ENCODE results near the gene SLC9C1.

Gene SLC9C1

DNA sequence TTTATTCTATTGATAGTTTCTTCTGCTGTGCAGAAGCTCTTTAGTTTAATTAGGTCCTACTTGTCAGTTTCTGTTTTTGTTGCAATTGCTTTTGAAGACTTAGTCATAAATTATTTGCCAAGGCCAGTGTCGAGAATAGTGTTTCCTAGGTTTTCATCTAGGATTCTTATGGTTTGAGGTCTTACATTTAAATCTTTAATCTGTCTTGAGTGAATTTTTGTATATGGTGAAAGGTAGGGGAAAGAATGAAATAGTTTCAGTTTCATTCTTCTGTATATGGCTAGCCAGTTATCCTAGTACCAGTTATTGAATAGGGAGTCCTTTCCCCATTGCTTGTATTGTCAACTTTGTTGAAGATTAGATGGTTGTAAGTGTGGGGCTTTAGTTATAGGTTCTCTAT lies 150.3 kb downstream of the SLC9C1 start:
- H3K27me3 ChIP-seq (ENCODE audit: control insufficient read depth, insufficient read depth, low read length, poor library complexity, severe bottlenecking) = no peaks in the 10 kb centered on the region
- H3K27ac ChIP-seq (ENCODE audit: insufficient read depth, low read depth, low read length, poor library complexity, severe bottlenecking) = no peak overlapping the region
- H3K36me3 ChIP-seq (ENCODE audit: control insufficient read depth, insufficient read depth, low read length) = no peaks in the 10 kb centered on the region
- 93 to 100% methylated on average over 1 of the region's 1 CpG for WGBS, 2 experiments
- peaks cover 4% of the 10 kb centered on the region for H3K4me1 ChIP-seq (ENCODE audit: control insufficient read depth, insufficient read depth, low read length)
- no peaks in the 10 kb centered on the region for H3K9me3 ChIP-seq (ENCODE audit: control insufficient read depth, low read length)
- H3K4me3 ChIP-seq (ENCODE audit: insufficient read depth, low read depth, low read length) = no peak overlapping the region

DNA sequence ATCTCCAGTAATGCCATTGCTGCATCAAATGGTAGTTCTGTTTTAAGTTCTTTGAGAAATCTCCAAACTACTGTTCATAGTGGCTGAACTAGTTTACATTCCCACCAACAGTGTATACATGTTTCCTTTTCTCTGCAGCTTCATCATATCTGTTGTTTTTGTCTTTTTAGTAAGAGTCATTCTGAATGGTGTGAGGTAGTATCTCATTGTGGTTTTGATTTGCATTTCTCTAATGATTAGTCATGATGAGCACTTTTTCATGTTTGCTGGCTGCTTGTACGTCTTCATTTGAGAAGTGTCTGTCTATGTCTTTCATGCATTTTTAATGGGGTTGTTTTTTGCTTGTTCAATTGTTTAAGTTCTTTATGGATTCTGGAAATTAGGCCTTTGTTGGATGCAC lies 150.8 kb downstream of the SLC9C1 start:
- peaks cover 8% of the 10 kb centered on the region for H3K4me1 ChIP-seq (ENCODE audit: control insufficient read depth, insufficient read depth, low read length)
- no peaks in the 10 kb centered on the region for H3K9me3 ChIP-seq (ENCODE audit: control insufficient read depth, low read length)
- H3K4me3 ChIP-seq (ENCODE audit: insufficient read depth, low read depth, low read length) = no peak overlapping the region
- H3K27me3 ChIP-seq (ENCODE audit: control insufficient read depth, insufficient read depth, low read length, poor library complexity, severe bottlenecking) = no peaks in the 10 kb centered on the region
- H3K27ac ChIP-seq (ENCODE audit: insufficient read depth, low read depth, low read length, poor library complexity, severe bottlenecking) = no peak overlapping the region
- no peaks in the 10 kb centered on the region for H3K36me3 ChIP-seq (ENCODE audit: control insufficient read depth, insufficient read depth, low read length)
- 87 to 89% methylated on average over 1 of the region's 1 CpG for WGBS, 2 experiments

DNA sequence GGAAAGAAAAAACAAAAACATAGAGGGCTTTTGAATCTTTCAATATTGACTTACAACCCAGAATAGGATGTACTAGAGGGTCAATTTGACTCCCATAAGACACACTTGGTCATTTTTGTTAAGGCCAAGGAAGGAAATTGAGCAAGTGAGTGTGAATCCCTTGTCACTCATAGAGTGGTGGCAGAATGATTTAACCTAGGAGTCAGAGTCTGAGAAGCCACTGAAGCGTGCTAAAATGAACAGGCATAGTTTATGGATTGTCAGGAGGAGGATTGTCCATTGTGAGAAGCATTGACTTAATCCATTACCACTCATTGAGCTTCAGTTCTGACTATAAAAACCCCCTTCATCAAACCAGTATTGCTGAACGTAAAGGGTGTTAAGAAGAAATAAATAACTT lies 152.7 kb downstream of the SLC9C1 start:
- no peaks in the 10 kb centered on the region for H3K36me3 ChIP-seq (ENCODE audit: control insufficient read depth, insufficient read depth, low read length)
- WGBS, 2 experiments = 86 to 100% methylated on average over 1 of the region's 2 CpGs
- no peak overlapping the region for H3K27ac ChIP-seq (ENCODE audit: insufficient read depth, low read depth, low read length, poor library complexity, severe bottlenecking)
- H3K9me3 ChIP-seq (ENCODE audit: control insufficient read depth, low read length) = no peaks in the 10 kb centered on the region
- no peaks in the 10 kb centered on the region for H3K27me3 ChIP-seq (ENCODE audit: control insufficient read depth, insufficient read depth, low read length, poor library complexity, severe bottlenecking)
- H3K4me1 ChIP-seq (ENCODE audit: control insufficient read depth, insufficient read depth, low read length) = peaks cover 25% of the 10 kb centered on the region
- no peak overlapping the region for H3K4me3 ChIP-seq (ENCODE audit: insufficient read depth, low read depth, low read length)

DNA sequence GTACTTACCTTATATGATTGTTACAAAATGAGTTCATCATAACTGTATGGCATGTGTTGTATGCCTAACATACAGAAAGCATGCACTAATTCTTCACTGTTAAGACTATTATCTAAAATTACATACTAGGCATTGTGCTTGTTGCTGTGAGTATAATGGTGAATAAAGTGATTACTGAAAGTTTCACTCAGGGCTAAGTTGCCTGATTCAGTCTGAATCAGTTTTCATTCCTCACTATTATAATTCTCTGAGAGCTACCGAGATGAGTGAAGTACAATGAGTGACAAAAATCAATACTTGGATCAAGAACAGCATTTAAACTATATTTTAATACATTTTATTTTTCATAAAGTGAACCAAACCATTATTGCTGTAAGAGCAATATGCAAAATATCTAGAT lies 153.4 kb downstream of the SLC9C1 start:
- H3K4me1 ChIP-seq (ENCODE audit: control insufficient read depth, insufficient read depth, low read length) = peaks cover 29% of the 10 kb centered on the region
- no peak overlapping the region for H3K27ac ChIP-seq (ENCODE audit: insufficient read depth, low read depth, low read length, poor library complexity, severe bottlenecking)
- no peak overlapping the region for H3K4me3 ChIP-seq (ENCODE audit: insufficient read depth, low read depth, low read length)
- H3K36me3 ChIP-seq (ENCODE audit: control insufficient read depth, insufficient read depth, low read length) = no peaks in the 10 kb centered on the region
- no peaks in the 10 kb centered on the region for H3K9me3 ChIP-seq (ENCODE audit: control insufficient read depth, low read length)
- no peaks in the 10 kb centered on the region for H3K27me3 ChIP-seq (ENCODE audit: control insufficient read depth, insufficient read depth, low read length, poor library complexity, severe bottlenecking)
- 100% methylated on average over 1 of the region's 1 CpG; no CpG with 5 or more reads in 1 of the 2 experiments for WGBS, 2 experiments

DNA sequence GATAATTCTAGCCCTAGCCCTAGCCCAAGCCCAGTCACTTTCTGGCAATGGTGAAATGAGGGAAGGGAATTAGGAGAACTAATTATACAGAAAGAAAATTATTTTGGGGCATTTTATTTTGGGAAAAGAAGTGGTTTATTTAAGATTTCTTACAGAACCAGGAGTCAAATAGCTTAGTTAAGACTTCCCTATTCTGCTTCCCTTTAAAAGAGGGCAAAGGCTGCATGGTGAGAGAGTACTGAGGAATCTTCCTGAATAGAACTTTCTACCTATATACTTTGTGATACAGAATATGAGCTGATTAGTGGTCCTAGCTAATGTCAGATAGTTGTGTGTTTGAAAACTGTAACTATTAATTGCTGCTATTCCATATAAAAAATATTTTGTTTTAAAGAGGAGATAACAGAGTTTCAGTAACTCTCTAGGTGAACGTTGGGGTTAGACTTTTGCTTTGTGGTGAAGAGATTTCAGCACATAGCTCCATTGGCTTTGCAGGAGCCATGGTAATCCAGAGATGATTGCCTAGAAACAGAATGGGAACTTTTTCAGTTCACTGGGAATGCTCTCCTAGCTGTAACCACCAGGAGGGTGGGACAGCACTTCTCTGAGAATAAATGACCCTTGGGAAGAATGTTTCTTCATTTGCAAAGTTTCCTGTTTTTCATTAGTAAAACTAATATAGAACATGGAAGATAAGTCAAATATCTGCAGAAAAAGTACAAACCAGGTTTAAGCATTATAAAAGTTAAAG lies 155.6 kb downstream of the SLC9C1 start:
- Histone ChIP-seq H3K4me1 (ENCODE audit: control insufficient read depth, insufficient read depth, low read length) (peaks cover 30% of the 10 kb centered on the region), H3K27ac (ENCODE audit: insufficient read depth, low read depth, low read length, poor library complexity, severe bottlenecking) (no peak overlapping the region), H3K4me3 (ENCODE audit: insufficient read depth, low read depth, low read length) (no peak overlapping the region), H3K9me3 (ENCODE audit: control insufficient read depth, low read length) (no peaks in the 10 kb centered on the region), H3K27me3 (ENCODE audit: control insufficient read depth, insufficient read depth, low read length, poor library complexity, severe bottlenecking) (no peaks in the 10 kb centered on the region), H3K36me3 (ENCODE audit: control insufficient read depth, insufficient read depth, low read length) (no peaks in the 10 kb centered on the region)
- 61 to 62% methylated on average over 1 of the region's 1 CpG for WGBS, 2 experiments

DNA sequence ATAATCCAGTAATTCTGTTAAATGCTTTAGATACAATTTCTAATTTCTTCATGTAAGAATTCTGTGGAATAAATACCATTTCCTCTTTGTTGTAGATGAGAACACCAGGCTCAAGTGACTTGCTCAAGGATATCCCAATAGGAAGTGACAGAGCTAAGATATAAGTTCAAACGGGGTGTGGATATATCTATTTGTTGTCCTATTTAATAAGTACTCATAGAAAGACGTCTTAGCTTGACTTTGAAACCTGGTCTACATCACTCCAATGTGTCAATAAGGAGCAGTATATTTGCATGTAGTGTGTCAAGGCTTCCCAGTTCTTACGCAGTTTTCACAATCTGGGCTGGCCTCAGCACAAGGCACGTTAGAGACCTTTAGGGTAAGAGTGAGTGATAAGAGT lies 156.2 kb downstream of the SLC9C1 start:
- Histone ChIP-seq H3K36me3 (ENCODE audit: control insufficient read depth, insufficient read depth, low read length) (no peaks in the 10 kb centered on the region), H3K4me1 (ENCODE audit: control insufficient read depth, insufficient read depth, low read length) (peaks cover 30% of the 10 kb centered on the region), H3K9me3 (ENCODE audit: control insufficient read depth, low read length) (no peaks in the 10 kb centered on the region), H3K4me3 (ENCODE audit: insufficient read depth, low read depth, low read length) (no peak overlapping the region), H3K27ac (ENCODE audit: insufficient read depth, low read depth, low read length, poor library complexity, severe bottlenecking) (no peak overlapping the region), H3K27me3 (ENCODE audit: control insufficient read depth, insufficient read depth, low read length, poor library complexity, severe bottlenecking) (no peaks in the 10 kb centered on the region)
- 71 to 79% methylated on average over 3 to 4 of the region's 4 CpGs for WGBS, 2 experiments

DNA sequence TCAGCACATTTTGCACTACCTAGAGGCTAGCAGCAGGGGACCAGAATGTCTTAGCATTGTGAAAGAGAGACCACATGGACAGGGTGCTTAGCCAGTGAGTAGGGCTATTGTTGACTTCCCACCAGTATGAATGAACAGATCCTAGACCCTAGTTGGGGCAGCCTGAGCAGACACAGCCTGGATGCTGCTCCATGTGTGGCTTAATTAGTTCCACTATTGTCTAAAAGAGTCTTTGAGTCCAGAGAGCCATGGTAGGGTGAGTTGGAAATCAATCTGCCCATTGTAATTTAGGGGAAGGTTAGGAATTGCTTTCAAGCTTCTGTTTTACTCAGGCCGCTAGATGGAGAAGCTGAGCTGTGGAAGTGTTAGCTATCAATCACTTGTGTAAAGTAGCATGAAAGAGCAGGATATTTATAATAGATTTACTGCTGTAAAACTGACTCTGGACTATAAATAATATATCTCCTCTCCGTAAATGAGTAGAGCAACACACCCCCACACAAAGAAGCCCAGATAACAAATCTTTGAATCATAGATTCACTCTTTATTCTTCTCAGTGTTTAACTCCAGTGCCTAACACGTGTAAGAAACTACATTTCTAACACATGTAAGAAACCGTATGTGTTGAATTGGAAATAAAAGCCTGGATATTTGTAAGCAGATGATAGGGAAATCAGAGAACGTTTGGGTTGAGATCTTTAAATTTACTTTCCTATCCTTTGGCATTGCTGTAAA lies 156.9 kb downstream of the SLC9C1 start:
- Histone ChIP-seq H3K27me3 (ENCODE audit: control insufficient read depth, insufficient read depth, low read length, poor library complexity, severe bottlenecking) (no peaks in the 10 kb centered on the region), H3K4me1 (ENCODE audit: control insufficient read depth, insufficient read depth, low read length) (peaks cover 30% of the 10 kb centered on the region), H3K4me3 (ENCODE audit: insufficient read depth, low read depth, low read length) (no peak overlapping the region), H3K27ac (ENCODE audit: insufficient read depth, low read depth, low read length, poor library complexity, severe bottlenecking) (no peak overlapping the region), H3K9me3 (ENCODE audit: control insufficient read depth, low read length) (no peaks in the 10 kb centered on the region), H3K36me3 (ENCODE audit: control insufficient read depth, insufficient read depth, low read length) (no peaks in the 10 kb centered on the region)
- WGBS, 2 experiments = 25 to 32% methylated on average over 4 to 5 of the region's 5 CpGs

DNA sequence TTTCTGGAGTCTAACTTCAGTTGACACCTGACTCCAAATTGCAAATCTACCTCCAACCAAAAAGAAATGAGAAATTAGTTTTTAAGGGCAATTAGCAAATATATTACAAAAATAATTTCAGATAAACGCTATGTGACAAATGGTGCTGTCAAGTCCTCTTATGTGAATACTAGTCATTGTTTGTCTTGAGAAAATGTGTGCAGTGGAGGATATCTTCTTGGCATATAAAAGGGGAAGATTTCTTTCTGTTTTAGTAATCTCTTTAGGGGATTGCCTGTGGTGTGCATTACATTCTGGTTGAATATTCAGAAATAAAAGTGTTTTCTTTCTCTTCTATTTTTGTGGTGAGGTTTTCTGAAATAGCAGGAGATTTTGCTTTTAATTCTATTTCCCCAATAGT lies 158.0 kb downstream of the SLC9C1 start:
- Histone ChIP-seq H3K27ac (ENCODE audit: insufficient read depth, low read depth, low read length, poor library complexity, severe bottlenecking) (no peak overlapping the region), H3K27me3 (ENCODE audit: control insufficient read depth, insufficient read depth, low read length, poor library complexity, severe bottlenecking) (no peaks in the 10 kb centered on the region), H3K9me3 (ENCODE audit: control insufficient read depth, low read length) (no peaks in the 10 kb centered on the region), H3K4me3 (ENCODE audit: insufficient read depth, low read depth, low read length) (no peak overlapping the region), H3K36me3 (ENCODE audit: control insufficient read depth, insufficient read depth, low read length) (no peaks in the 10 kb centered on the region), H3K4me1 (ENCODE audit: control insufficient read depth, insufficient read depth, low read length) (peaks cover 30% of the 10 kb centered on the region)
- 73 to 90% methylated on average over 1 of the region's 1 CpG for WGBS, 2 experiments

DNA sequence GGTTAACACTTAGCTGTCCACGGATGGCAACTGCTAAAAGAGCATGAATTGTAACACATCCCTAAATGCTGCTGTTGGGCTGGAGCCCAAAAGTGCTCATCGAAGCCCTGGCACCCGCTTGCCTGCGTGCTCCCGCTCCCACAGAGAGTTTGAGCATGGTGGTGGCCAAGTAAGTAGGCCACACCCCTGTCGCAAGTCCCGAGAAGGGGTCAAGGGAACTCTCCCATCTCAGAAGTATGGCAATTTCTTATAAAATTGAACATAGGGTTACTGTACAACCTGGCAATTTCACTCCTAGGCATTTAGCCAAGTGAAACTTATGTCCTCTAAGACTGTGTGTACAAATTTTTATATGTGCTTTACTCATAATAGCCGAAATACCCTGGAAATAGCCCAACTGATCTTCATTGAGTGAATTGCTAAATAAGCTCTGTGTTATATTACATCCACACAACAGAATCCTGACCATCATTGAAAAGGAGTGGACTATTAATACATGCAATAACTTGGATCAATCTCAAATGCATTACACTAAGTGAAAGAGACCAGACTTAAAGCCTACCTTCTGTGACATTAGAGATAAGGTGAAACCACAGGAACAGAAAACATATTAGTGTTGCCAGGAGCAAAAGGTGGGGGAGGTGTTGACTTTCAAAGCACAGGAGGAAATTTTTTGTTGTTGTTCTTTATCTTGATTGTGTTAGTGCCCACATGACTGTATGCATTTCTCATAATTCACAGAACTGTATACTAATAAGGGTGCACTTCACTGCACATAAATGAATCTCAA lies 159.5 kb downstream of the SLC9C1 start:
- H3K4me1 ChIP-seq (ENCODE audit: control insufficient read depth, insufficient read depth, low read length) = peaks cover 30% of the 10 kb centered on the region
- no peak overlapping the region for H3K27ac ChIP-seq (ENCODE audit: insufficient read depth, low read depth, low read length, poor library complexity, severe bottlenecking)
- H3K27me3 ChIP-seq (ENCODE audit: control insufficient read depth, insufficient read depth, low read length, poor library complexity, severe bottlenecking) = no peaks in the 10 kb centered on the region
- no peaks in the 10 kb centered on the region for H3K9me3 ChIP-seq (ENCODE audit: control insufficient read depth, low read length)
- 92 to 97% methylated on average over 8 of the region's 8 CpGs for WGBS, 2 experiments
- H3K4me3 ChIP-seq (ENCODE audit: insufficient read depth, low read depth, low read length) = no peak overlapping the region
- H3K36me3 ChIP-seq (ENCODE audit: control insufficient read depth, insufficient read depth, low read length) = no peaks in the 10 kb centered on the region
